HEK293T (cell line): ENCODE measurements around the gene NKD2.
"Not testable (repeated sequence)": the region's sequence is repeated elsewhere in the genome, so short reads cannot be mapped to it uniquely, and the experiment has no call there.

Experiments
- CTCF ChIA-PET: fragments of 350-600 bp; formaldehyde crosslinking; extraction: SDS; loops from one replicate; lab custom pipeline; 2021; ENCODE audit warnings: antibody characterized with exemption, inconsistent platforms; lab: Yijun Ruan, JAX
- POLR2A ChIA-PET: fragments of 350-600 bp; formaldehyde crosslinking; extraction: SDS; loops from one replicate; lab custom pipeline; 2020; ENCODE audit warnings: antibody characterized with exemption, inconsistent platforms; lab: Yijun Ruan, JAX
- DNase-seq: peaks from one replicate; pipeline ENCODE4 v3.0.0; 2012; ENCODE audit warnings: mixed read lengths; ENCODE audit errors: extremely low spot score
- ARNT ChIP-seq: fragments of 450-650 bp; IDR thresholded peaks from 2 replicates; pipeline ENCODE4 v1.6.1; 2017; ENCODE audit warnings: mild to moderate bottlenecking
- BHLHE40 ChIP-seq: fragments of 450-650 bp; IDR thresholded peaks from 2 replicates; pipeline ENCODE4 v1.6.1; 2016; ENCODE audit warnings: mild to moderate bottlenecking, moderate library complexity, borderline replicate concordance
- CTBP1 ChIP-seq: fragments of 450-650 bp; IDR thresholded peaks from 2 replicates; pipeline ENCODE4 v1.6.1; 2016; ENCODE audit warnings: borderline replicate concordance
- ELF4 ChIP-seq: fragments of 450-650 bp; IDR thresholded peaks from 2 replicates; pipeline ENCODE4 v1.6.1; 2017; ENCODE audit warnings: antibody characterized with exemption
- FOXA1 ChIP-seq: fragments of 450-650 bp; IDR thresholded peaks from 2 replicates; pipeline ENCODE4 v1.6.1; 2016; ENCODE audit warnings: mild to moderate bottlenecking
- FOXK2 ChIP-seq: fragments of 450-650 bp; IDR thresholded peaks from 2 replicates; pipeline ENCODE4 v1.6.1; 2016; ENCODE audit warnings: mild to moderate bottlenecking
- FOXM1 ChIP-seq: fragments of 450-650 bp; IDR thresholded peaks from 2 replicates; pipeline ENCODE4 v1.6.1; 2017; ENCODE audit warnings: mild to moderate bottlenecking, borderline replicate concordance
- HDGF ChIP-seq: fragments of 450-650 bp; IDR thresholded peaks from 2 replicates; pipeline ENCODE4 v1.6.1; 2017; ENCODE audit warnings: antibody characterized with exemption, borderline replicate concordance
- L3MBTL2 ChIP-seq: fragments of 450-650 bp; conservative IDR thresholded peaks from 2 replicates; pipeline ENCODE4 v1.6.1; 2016; ENCODE audit warnings: mild to moderate bottlenecking
- LEF1 ChIP-seq: fragments of 450-650 bp; IDR thresholded peaks from 2 replicates; pipeline ENCODE4 v1.6.1; 2017; ENCODE audit warnings: mild to moderate bottlenecking, borderline replicate concordance
- NFRKB ChIP-seq: fragments of 450-650 bp; IDR thresholded peaks from 2 replicates; pipeline ENCODE4 v1.6.1; 2016; ENCODE audit warnings: mild to moderate bottlenecking, moderate library complexity
- PKNOX1 ChIP-seq: fragments of 450-650 bp; IDR thresholded peaks from 2 replicates; pipeline ENCODE4 v1.6.1; 2016
- SP1 ChIP-seq: fragments of 450-650 bp; IDR thresholded peaks from 2 replicates; pipeline ENCODE4 v1.6.1; 2017
- SUZ12 ChIP-seq: fragments of 450-650 bp; IDR thresholded peaks from 2 replicates; pipeline ENCODE4 v1.6.1; 2016; ENCODE audit warnings: mild to moderate bottlenecking
- TARDBP ChIP-seq: fragments of 450-650 bp; IDR thresholded peaks from 2 replicates; pipeline ENCODE4 v1.6.1; 2016
- ZNF384 ChIP-seq: fragments of 450-650 bp; IDR thresholded peaks from 2 replicates; pipeline ENCODE4 v1.6.1; 2016

Gene NKD2

GRCh38 chr5:997001-997474 is 11.6 kb upstream of the NKD2 start:
- no peak for DNase-seq
- TF ChIP-seq ELF4 = no peak
- no peak for TF ChIP-seq TARDBP
- no peak for TF ChIP-seq L3MBTL2
- no peak for TF ChIP-seq ARNT
- TF ChIP-seq FOXM1 = no peak
- TF ChIP-seq CTBP1 = no peak
- TF ChIP-seq SP1 = no peak
- TF ChIP-seq ZNF384 = no peak
- no peak for TF ChIP-seq NFRKB
- TF ChIP-seq FOXK2 = no peak
- TF ChIP-seq FOXA1 = no peak
- TF ChIP-seq SUZ12 = no peak
- no peak for TF ChIP-seq BHLHE40
- CTCF ChIA-PET = interaction anchor here (1.3 to 2.0 kb wide), 2 partner anchors 13 to 177 kb away, joined by 3 to 5 read pairs; no protein-coding TSS in a partner anchor
- POLR2A ChIA-PET = interaction anchor here (0.8 to 1.1 kb wide), 2 partner anchors 15 to 50 kb away, joined by 3 to 4 read pairs; no protein-coding TSS in a partner anchor

- no peak for DNase-seq
- ChIA-PET CTCF (interaction anchor here (1.3 to 2.0 kb wide), 2 partner anchors 12 to 176 kb away, joined by 3 to 5 read pairs; no protein-coding TSS in a partner anchor), POLR2A (interaction anchor here (0.8 kb wide), 1 partner anchor 15 kb away, joined by 4 read pairs; no protein-coding TSS in a partner anchor)
- TF ChIP-seq CTBP1 (no peak), LEF1 (no peak), TARDBP (no peak), PKNOX1 (no peak), ELF4 (no peak), NFRKB (no peak), ARNT (no peak), FOXA1 (no peak), ZNF384 (no peak), BHLHE40 (no peak), FOXM1 (no peak), SUZ12 (no peak), FOXK2 (no peak), HDGF (no peak), L3MBTL2 (no peak), SP1 (no peak)
Measured at GRCh38 chr5:997711-998110, 10.9 kb upstream of the NKD2 start.

GRCh38 chr5:998246-999031 is 10.2 kb upstream of the NKD2 start:
- no peak for DNase-seq
- CTCF ChIA-PET = interaction anchor here (2.0 kb wide), 1 partner anchor 176 kb away, joined by 5 read pairs; no protein-coding TSS in a partner anchor
- POLR2A ChIA-PET = no interaction called here
- TF ChIP-seq FOXK2 = no peak
- no peak for TF ChIP-seq ZNF384
- TF ChIP-seq CTBP1 = no peak
- no peak for TF ChIP-seq FOXA1
- TF ChIP-seq BHLHE40 = no peak
- no peak for TF ChIP-seq ARNT
- no peak for TF ChIP-seq NFRKB
- TF ChIP-seq FOXM1 = no peak
- TF ChIP-seq SP1 = no peak
- TF ChIP-seq HDGF = no peak
- TF ChIP-seq TARDBP = no peak
- no peak for TF ChIP-seq SUZ12

GRCh38 chr5:999032-999501 is 9.5 kb upstream of the NKD2 start:
- ChIA-PET CTCF (no interaction called here), POLR2A (no interaction called here)
- no peak for DNase-seq
- TF ChIP-seq PKNOX1 (no peak), NFRKB (no peak)

- ChIA-PET CTCF (no interaction called here), POLR2A (no interaction called here)
- TF ChIP-seq SUZ12 (no peak), PKNOX1 (no peak), NFRKB (no peak), ZNF384 (no peak), ELF4 (no peak), FOXK2 (no peak), BHLHE40 (no peak), SP1 (no peak), L3MBTL2 (no peak), ARNT (no peak), FOXM1 (no peak), CTBP1 (no peak), HDGF (no peak), TARDBP (no peak), LEF1 (no peak), FOXA1 (no peak)
- no peak for DNase-seq
Measured at GRCh38 chr5:999724-1000123, 8.9 kb upstream of the NKD2 start.

GRCh38 chr5:1000329-1000728 is 8.3 kb upstream of the NKD2 start:
- CTCF ChIA-PET = no interaction called here
- no peak for DNase-seq
- POLR2A ChIA-PET = no interaction called here
- no peak for TF ChIP-seq LEF1
- no peak for TF ChIP-seq BHLHE40
- no peak for TF ChIP-seq SUZ12
- no peak for TF ChIP-seq TARDBP
- no peak for TF ChIP-seq HDGF
- no peak for TF ChIP-seq FOXM1
- TF ChIP-seq PKNOX1 = no peak
- no peak for TF ChIP-seq NFRKB

GRCh38 chr5:1000831-1001230 is 7.8 kb upstream of the NKD2 start:
- CTCF ChIA-PET = interaction anchor here (1.3 kb wide), 1 partner anchor 173 kb away, joined by 3 read pairs; no protein-coding TSS in a partner anchor
- POLR2A ChIA-PET, DNase-seq: not testable (repeated sequence)
